ENCODE measurements around the gene APOBEC3H.

Gene APOBEC3H

GRCh38 chr22:39081016-39081415 lies 16.0 kb upstream of the APOBEC3H start:
- TF ChIP-seq CTCF (IDR thresholded peaks at IDR 0.05; ENCODE audit: low read length, missing control alignments) = no peak
- no peak for DNase-seq (ENCODE audit: low read depth)
- no peak overlapping the region for H3K4me3 ChIP-seq (replicated peaks; ENCODE audit: low read depth, low read length)

GRCh38 chr22:39081598-39081997 lies 15.4 kb upstream of the APOBEC3H start:
- H3K4me3 ChIP-seq (replicated peaks; ENCODE audit: low read depth, low read length) = no peak overlapping the region
- no peak for DNase-seq (ENCODE audit: low read depth)
- no peak for TF ChIP-seq CTCF (IDR thresholded peaks at IDR 0.05; ENCODE audit: low read length, missing control alignments)

- no peak for DNase-seq (ENCODE audit: low read depth)
- H3K4me3 ChIP-seq (replicated peaks; ENCODE audit: low read depth, low read length) = no peak overlapping the region
- no peak for TF ChIP-seq CTCF (IDR thresholded peaks at IDR 0.05; ENCODE audit: low read length, missing control alignments)
These were observed 13.6 kb upstream of the APOBEC3H start for GRCh38 chr22:39083212-39084165.

GRCh38 chr22:39084666-39085065 lies 12.4 kb upstream of the APOBEC3H start:
- no peak for TF ChIP-seq CTCF (IDR thresholded peaks at IDR 0.05; ENCODE audit: low read length, missing control alignments)
- no peak for DNase-seq (ENCODE audit: low read depth)

GRCh38 chr22:39087098-39087497 lies 9.9 kb upstream of the APOBEC3H start:
- DNase-seq (ENCODE audit: low read depth) = no peak
- no peak overlapping the region for H3K4me3 ChIP-seq (replicated peaks; ENCODE audit: low read depth, low read length)
- TF ChIP-seq CTCF (IDR thresholded peaks at IDR 0.05; ENCODE audit: low read length, missing control alignments) = no peak

More at GRCh38 chr22:39084666-39085065, 12.4 kb upstream of the APOBEC3H start:
- H3K4me3 ChIP-seq (replicated peaks; ENCODE audit: low read depth, low read length) = no peak overlapping the region

- DNase-seq (ENCODE audit: low read depth) = no peak
- no peak for TF ChIP-seq CTCF (IDR thresholded peaks at IDR 0.05; ENCODE audit: low read length, missing control alignments)
- H3K4me3 ChIP-seq (replicated peaks; ENCODE audit: low read depth, low read length) = no peak overlapping the region
These were observed 9.0 kb upstream of the APOBEC3H start for GRCh38 chr22:39087881-39088684.

All from fibroblast of pulmonary artery (primary cell).